SW 1271 (cell line): ENCODE data around the gene DRC3.
"Not testable (repeated sequence)": the region's sequence is repeated elsewhere in the genome, so short reads cannot be mapped to it uniquely, and the experiment has no call there.

Source experiments
- DNase-seq, 2 experiments: peaks; one replicate each; lab custom pipeline; 2025; lab: John Stamatoyannopoulos, UW

DRC3 gene

DNA sequence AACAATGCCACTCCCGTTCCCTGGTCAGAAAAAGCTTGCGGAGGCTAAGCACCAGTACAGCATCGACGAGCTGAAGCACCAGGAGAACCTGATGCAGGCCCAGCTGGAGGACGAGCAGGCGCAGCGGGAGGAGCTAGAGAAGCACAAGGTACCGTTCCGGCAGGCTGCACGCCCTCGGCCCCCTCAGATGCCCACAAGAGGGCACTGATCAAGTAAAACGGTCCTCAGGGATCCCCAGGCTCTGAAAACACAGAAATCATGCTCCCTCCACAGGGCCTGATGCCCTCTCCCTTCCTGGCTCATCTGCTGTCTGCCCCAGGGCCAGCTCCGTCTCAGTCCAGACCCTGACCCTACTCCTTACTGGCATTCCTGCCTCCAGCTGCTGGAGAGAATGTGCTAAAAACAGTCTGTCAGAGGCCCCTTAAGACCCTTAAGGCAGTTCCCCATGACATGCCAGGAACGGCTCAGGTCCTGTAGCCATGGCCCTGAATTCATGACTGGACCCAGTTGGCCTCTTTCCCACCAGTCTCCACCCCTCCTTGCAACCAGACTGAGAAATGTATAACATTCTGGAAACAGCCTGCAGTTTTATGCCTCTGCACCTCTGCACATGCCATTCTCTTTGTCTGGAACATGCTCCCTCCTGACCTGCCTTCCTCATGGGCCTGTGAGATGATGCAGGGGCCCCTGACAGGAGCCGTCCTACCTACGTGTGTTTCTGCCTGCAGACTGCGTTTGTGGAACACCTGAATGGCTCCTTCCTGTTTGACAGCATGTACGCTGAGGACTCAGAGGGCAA is 21.8 kb downstream of the DRC3 start:
- peak in 1 of 2 experiments; percentile 31 for DNase-seq

DNA sequence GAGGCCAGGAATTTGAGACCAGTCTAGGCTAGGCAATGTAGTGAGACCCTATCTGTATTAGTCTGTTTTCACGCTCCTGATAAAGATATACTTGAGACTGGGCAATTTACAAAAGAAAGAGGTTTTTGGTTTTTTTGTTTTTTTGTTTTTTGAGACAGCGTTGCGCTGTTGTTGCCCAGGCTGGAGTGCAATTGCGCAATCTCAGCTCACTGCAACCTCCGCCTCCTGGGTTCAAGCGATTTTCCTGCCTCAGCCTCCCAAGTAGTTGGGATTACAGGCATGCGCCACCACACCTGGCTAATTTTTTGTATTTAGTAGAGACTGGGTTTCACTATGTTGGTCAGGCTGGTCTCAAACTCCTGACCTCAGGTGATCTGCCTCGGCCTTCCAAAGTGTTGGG is 23.2 kb downstream of the DRC3 start:
- not testable (repeated sequence) for DNase-seq

DNA sequence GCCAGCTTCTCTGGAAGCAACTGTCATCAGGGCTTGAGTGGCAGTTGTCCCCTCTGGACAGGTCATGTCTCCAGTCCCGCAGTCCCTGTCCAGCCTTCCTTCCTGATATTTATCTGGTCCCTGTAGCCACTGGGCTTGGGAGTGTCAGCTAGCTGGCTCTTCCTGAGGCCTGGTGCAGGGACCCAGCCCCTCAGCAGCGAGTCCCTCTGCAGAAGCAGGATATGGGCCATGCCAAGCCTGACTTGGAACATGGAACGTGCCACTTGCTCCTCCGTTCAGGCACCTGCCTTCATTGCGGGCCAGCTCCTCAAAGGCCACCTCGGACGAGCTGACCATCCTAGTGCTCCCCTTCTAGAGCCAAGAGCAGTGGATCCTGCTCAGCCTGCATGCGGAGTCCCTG is 26.3 kb downstream of the DRC3 start:
- no peak for DNase-seq

DNA sequence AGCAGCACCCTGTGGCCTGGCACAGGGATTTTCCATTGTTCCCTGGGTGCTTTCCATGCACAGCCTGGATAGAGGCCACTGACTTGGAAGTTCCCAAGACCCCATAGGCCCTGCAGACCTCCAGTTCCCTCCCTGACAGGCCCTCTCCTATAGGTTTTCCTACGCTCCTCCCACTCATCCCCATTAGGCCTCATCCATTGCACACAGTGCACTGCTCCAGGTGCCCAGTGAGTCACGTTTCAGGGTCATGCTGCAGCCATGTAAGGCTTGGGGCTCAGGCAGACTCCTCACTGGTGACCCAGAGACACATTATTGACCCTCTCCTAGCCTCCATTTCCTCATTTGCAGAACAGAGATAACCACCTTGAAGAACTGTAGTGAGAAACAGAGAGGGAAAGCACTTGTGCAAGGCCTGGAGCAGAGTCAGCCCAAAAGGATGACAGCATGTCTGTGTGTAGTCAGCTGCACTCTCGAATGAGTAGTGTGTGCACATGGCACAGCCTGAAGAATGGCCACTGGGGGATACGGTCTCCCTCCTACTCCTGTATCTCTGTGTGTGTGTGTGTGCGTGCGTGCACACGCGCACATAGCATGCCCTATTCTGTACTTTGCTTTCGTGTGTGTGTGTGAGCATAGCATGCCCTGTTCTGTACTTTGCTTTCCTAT is 26.8 kb downstream of the DRC3 start:
- no peak for DNase-seq

DNA sequence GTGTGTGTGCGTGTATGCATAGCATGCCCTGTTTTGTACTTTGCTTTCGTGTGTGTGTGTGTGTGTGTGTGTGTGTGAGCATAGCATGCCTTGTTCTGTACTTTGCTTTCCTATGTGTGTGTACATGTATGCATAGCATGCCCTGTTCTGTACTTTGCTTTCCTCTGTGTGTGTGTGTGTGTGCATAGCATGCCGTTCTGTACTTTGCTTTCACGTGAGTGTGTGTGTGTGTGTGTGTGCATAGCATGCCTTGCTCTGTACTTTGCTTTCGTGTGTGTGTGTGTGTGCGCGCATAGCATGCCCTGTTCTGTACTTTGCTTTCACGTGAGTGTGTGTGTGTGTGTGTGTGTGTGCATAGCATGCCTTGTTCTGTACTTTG is 27.4 kb downstream of the DRC3 start:
- no peak for DNase-seq

DNA sequence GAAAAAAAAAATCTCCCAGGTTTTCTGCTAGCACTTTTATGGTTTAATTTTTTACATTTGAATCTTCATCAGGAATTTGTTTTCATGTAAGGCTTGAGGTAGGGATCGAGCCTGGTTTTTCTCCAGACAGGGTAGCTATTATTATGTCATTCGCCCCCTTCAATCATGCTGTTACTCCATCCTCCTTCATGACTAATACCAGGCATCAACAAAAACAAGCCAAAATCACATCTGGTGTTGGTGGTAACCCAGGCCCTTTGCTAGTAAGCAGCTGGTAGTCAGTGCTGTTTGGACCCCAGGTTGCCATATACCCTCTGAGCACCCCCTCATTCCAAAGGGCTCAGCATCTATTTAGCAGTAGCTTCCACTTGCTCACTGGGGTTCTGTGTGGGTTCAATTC is 29.5 kb downstream of the DRC3 start:
- no peak for DNase-seq

DNA sequence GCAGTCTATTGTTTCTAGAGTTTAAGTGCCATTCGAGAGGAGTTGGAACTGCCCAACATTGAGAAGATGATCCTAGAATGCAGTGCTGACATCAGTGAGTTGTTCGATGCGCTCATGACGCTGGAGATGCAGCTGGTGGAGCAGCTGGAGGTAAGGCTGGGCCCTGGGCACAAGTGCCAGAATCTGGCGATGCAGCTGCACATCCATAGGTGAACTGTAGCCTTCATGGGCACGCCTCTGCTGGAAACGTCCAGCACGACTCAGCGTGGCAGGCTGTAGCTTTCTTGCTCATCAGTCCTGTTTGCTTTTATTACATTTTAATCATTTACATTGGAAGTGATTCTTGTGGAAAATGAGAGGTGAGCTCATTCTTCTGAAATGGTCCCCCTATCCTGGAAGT is 31.7 kb downstream of the DRC3 start:
- DNase-seq, result no peak

DNA sequence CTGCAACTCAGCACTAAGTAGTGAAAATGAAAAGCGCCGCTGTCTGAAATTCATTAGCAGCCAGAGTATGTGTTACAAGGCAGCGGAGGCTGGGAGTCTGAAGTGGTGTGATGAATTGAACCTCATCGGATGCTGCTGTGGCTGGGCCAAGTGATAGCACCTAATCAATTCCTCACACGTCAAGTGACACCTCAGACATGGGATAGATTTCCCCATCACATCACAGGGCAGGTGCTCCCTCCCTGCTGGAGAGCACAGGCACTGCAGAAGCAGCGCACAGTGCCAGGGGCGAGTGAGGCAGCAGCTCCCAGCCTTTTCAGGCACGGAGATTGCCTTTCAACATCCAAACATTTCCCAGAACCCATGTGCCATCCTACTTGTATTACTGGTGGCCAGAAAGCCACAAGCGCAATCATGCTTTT is 32.2 kb downstream of the DRC3 start:
- no peak for DNase-seq

DNA sequence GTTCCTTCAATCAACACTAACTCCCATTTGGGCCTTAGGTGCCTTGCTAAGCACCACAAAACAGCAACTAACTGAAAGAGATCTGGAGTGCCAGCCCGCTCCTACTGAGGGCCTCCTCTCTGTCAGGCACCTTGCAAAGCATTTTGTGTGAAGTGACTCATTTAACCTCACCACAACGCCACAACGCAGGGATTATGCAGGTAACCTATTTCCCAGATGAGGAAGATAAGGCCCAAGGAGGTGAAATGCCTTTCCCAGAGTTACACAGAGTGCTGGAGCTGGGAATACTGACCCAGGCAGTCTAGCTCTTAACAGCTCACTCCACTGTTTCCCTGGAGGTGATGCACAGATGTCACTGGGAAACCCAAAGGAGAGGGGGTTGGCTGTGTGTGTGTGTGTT is 32.8 kb downstream of the DRC3 start:
- DNase-seq, result no peak

DNA sequence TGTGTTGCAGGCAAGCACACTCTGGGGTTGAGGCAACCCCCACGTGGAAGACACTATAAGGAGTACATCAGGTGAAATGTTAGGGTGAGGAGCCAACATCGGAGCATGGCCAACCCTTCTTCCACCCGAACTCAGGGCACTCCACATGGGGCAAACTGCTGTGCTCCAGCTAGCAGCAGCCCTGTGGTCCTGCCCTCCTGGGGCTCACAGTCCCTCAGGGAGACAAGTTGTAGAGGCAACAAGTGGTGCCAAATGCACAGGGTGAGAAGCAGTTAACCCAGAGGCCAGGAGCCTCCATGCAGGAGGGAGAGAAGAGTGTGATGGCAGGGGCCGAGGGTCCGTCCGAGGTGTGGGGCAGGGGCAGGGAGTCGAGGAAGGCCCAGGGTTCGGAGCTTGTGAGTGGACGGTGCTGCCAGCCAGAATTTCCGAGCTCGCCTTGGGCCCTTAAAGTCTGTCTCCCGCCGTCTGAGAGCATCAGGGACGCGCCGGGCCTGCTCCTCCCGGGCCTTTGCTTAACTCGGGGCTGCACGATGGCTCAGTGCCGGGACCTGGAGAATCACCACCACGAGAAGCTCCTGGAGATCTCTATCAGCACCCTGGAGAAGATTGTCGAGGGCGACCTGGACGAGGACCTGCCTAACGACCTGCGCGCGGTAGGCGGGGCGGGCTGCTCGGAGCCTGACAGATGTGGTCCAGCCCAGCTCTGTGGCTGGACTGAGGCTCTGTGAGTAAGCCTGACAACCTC is 34.0 kb downstream of the DRC3 start:
- DNase-seq, result no peak

DNA sequence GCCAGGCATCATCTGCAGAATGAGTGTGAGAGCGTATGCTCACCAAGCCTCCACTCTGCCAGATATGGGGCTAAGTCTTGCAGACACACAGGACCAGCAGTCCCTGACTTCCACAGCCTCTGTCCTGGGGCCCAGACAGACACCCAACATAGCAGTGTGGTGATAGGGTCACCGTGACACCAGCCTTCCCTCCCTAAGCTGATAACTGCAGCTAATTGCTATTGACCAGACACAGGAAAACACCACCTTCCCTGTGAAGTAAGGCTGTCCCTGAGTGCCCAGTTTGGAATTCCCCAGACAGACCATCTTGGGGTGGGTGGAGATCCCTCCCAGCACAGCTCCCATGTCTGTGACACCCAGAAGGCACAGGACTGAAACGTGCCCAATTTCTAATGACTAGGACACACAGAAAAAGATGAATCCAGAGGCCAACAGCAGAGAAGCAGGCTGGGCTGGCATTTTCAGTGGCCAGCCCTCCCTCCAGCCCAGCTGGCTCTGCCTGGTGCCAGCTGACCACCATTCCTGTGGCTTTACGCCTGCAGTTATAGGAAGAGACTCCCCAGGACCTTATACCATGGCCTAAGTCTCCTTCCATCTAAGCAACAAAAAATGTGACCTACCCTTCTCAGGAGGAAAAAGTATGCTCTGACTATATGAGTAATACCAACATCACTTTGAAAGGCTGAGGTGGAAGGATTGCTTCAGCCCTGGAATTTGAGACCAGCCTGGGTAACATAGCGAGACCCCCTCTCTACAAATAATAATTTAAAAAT is 36.0 kb downstream of the DRC3 start:
- no peak for DNase-seq

DNA sequence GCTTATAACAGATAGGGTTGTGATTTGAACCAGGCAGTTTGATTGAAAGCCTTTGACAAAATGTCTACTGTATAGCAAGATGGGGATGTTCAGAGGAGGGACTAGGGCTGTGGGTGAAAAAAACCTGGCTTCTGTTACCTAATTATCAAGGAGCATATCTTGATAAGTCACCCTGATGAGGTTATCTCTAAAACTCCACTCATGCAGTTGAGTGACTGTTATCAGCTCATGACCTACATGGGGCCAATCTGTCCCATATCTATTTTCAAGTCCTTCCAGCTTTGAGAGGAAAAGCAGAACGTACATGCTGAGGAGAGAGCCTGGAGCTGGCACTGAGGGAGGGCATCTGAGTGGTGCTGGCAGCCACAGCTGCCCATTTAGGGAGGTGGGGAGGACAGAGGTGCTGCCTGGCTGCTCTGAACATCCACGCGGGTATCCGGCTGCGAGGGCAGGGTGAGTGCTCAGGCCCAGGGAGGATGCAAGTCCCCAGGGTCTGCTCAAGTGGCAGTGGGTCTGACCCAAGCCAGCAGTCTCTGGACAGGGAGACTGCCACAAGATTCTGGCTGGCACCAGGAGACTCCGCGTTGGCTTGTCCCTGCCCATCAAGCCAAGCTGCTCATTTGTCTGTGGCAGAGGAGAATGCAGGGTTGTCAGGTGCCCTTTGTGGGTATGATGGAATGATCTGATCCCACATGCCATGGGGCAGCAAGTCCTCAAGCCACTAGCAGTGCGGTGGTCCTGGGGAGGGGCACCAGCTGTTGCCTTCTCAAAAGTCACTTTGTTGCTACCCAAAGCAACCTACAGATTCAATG is 37.2 kb downstream of the DRC3 start:
- no peak for DNase-seq

DNA sequence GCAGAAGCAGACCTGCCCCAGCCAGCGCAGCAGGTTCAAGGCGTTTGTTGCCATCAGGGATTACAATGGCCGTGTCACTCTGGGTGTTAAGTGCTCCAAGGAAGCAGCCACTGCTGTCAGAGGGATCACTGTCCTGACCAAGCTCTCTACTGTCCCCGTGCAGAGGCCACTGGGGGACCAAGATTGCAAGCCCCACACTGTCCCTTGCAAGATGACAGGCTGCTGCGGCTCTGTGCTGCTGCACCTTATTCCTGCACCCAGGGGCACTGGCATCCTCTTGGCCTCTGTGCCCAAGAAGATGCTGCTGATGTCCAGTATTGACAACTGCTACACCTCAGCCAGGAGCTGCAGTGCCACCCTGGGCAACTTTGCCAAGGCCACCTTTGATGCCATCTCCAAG is 38.6 kb downstream of the DRC3 start:
- no peak for DNase-seq

DNA sequence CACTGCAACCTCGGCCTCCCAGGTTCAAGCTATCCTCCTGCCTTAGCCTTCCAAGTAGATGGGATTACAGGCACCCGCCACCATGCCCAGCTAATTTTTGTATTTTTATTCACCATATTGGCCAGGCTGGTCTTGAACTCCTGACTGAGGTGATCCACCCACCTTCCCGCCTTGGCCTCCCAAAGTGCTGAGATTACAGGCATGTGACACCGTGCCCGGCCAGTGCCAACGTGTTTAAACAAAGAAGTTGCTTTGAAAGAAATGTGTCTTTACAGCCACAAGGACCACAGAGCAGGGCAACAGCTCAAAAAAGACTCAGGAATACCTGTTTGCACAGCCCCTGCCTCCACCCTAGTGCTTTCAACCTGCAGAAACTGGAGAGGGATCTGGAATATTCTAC is 41.3 kb downstream of the DRC3 start:
- no peak for DNase-seq

DNA sequence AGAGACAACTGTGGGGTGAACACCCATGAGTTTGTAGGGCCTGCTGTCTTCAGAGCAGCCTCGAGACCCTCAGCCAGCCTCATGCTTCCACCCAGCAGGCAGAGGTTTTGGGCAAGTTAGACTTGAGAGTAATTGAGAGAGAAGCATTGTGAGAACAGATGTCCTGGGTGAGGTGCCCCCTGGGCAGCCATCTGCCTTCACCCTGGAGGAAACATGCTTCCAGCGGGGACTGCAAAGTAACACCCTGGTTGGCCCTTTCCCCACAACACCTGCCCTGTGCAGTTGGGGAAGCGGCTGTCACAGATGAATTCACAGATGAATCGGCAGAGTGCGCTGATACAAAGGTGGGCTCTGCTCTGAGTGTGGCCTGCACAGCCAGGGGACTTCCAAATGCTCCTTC is 42.9 kb downstream of the DRC3 start:
- DNase-seq, result no peak

DNA sequence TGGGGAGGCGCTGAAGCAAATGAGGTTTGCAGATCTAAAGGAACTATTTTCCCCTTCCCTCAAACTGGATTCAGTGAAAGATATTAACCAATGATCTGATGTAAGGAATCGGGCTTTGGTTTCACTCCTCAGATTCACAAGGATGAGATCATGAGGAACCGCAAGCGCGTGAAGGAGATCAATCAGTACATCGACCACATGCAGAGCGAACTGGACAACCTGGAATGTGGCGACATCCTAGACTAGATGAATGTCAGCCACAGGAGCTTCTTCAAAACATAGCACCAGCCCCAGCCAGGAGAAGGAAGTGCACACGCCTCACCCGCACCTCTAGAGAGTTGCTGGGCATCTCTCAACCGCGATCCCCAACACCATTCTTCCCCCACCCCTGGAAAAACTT is 43.8 kb downstream of the DRC3 start:
- no peak for DNase-seq

DNA sequence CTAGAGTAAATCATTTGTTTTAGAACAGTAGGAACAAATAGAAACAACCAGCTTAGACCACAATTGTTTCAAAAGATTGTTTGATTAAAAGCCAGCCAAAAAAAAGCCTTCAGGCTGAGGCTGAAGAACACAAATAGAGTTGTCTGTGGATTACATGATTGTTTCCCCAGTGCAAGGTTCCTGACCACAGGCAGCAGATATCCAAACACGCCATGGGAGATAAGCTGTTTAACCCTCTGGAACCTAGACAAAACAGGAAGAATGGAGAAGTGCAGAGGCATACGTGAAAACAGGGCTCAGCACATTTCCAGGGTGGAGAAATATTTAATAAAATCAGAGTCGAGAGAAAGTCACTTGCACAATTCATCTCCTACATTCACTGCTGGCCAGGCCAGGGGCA is 45.3 kb downstream of the DRC3 start:
- DNase-seq, result no peak

DNA sequence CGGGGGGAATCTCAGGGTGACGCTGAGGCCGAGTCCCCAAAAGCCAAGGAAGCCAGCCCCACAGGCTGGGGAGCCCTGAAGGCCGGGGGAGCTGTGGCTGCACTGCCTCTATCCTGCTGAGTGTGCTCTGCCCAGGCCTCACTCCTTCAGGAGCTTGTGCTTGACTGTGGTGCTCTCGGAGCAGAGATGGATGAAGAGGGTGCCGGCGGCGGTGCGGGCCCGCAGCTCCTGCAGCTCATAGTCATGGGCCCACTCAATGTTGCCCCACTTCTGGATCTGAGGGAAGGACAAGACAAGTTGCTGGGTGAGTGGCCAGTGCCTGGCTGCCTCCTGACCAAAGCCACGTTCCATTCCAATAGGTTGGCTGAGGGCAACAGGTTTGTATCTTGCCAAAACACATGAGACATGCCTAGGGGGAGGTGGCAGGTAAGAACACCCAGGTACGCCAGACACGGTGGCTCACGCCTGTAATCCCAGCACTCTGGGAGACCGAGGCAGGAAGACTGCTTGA is 45.8 kb downstream of the DRC3 start:
- no peak for DNase-seq

DNA sequence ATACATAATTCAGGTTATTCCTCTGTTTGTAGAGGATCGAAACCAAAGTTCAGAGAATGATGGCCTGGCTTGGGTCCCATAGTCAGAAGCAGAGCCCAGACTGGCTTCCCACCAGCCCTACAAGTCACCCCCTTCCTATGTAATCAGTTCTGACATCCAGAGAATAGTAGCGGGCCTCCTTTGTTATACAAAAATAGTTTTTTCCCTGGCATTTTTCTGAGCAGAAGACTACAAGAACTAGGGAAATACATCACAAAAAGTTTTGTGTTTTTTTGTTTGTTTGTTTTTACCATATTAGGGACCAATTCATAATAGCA is 47.1 kb downstream of the DRC3 start:
- no peak for DNase-seq

DNA sequence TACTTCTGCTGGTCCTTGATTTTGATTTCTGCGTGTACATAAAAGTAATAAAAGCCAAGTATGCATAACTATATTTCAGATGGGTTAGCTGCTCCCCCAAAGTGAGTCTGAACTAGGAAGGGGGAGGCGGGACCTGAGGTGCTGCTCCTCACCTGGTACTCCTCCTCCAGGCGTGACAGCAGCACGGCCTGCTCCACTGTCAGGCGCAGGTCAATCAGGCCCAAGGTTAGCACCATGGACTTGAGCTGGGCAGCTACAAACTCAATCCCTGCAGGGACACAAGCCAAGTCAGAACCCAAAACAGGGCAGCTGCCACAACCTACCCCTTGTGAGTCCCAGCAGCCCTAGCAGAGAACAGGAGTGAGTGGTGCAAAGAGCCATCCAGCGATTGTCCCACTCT is 48.3 kb downstream of the DRC3 start:
- no peak for DNase-seq

DNA sequence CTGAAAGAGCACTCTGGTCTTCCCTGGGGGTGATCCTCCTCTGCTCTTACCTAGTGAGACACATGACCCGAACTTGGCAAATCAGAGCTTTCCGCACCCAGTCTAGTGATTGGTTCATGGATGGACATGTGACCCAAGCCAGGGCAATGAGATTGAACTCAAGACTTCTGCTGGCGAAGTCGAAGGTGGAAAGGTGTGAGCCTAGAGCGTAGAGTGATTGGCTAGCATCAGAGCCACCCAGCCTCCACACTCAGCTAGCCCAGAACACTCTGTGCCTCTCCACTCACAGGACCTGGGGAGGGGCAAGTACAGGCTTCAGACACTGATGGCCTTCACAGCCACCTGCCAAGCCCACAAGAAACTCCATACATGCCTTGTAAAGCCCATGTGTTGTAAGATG is 48.7 kb downstream of the DRC3 start:
- DNase-seq, result no peak
